ENCODE data around the gene RNF38. TPM values are rescaled to one million over a fixed set of nuclear protein-coding genes. Genes with fewer than 3 reads are reported as not detected.

Gene RNF38
- polyA plus RNA-seq, 1 of the 3 experiments (the other 2 are of a cell fraction), result 9.5 TPM

DNA sequence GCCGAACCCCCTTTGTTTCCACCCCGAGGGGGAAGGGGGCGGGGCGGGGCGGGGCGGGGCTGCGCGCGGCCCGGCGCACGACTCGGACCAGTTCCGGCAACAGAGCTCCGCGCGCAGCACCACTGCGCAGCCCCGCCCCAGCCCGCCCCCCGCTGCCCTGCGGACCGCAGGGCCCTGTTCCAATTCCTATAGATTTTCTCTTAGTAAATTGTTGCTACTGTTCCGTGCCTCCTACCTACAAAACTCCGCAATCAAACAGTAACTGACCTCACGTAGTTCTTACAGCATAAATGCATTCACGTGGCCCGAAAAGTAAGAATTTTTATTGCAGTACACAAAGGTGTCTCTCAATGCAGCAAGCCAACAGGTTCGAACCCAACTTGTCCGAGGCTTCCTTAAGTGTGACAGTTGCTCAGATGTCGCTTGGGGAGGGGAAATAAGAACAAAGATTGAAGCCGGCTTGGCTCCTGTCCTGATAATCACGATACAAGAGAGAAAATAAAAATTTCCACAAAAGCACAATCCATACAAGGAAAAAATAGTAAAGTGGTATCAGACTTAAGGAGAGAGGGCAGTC, 1.2 kb upstream of the RNF38 start:
- Histone ChIP-seq H3K4me3 (ENCODE audit: low read depth in 2 of 2, low read length in 1 of 2) (peak overlapping the region; percentile 77 to 84), H3K9ac (peak overlapping the region; percentile 89), H3K4me2 (peak overlapping the region; percentile 88), H3K36me3 (replicated peaks in 1 of 2; ENCODE audit: control insufficient read depth in 1 of 2, insufficient read depth in 2 of 2, low read length in 1 of 2) (peaks cover 2% of the 10 kb centered on the region in 2 experiments), H3K4me1 (ENCODE audit: control insufficient read depth in 1 of 2, insufficient read depth in 2 of 2, low read depth in 1 of 2, low read length in 1 of 2) (peaks cover 4 to 9% of the 10 kb centered on the region in 2 experiments; a peak in 2 of 4 replicates), H2AFZ (ENCODE audit: low read depth) (peak overlapping the region; percentile 99), H3K79me2 (ENCODE audit: insufficient read depth) (peaks cover 65% of the 10 kb centered on the region), H4K20me1 (ENCODE audit: insufficient read depth) (peaks cover 20% of the 10 kb centered on the region), H3K9me3 (no peaks in the 10 kb centered on the region), H3K27me3 (ENCODE audit: insufficient read depth) (no peaks in the 10 kb centered on the region), H3K27ac (ENCODE audit: low read depth in 2 of 2, low read length in 1 of 2) (peak overlapping the region; percentile 84 to 93), H3K9me2 (no peaks in the 10 kb centered on the region), H3F3A (replicated peaks; ENCODE audit: insufficient read depth) (peaks cover 10% of the 10 kb centered on the region)
- TF ChIP-seq, protein P1, sequence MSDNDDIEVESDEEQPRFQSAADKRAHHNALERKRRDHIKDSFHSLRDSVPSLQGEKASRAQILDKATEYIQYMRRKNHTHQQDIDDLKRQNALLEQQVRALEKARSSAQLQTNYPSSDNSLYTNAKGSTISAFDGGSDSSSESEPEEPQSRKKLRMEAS (IDR thresholded peaks at IDR 0.05; ENCODE audit: low read depth), result no peak
- TF ChIP-seq EZH2phosphoT487 (IDR thresholded peaks at IDR 0.05; ENCODE audit: borderline replicate concordance, low read depth) (no peak), NRF1 (IDR thresholded peaks at IDR 0.05; ENCODE audit: low read depth, low read length) (peak; percentile 74), FOXM1 (IDR thresholded peaks at IDR 0.05; ENCODE audit: low read depth) (no peak), SMC3 (IDR thresholded peaks at IDR 0.05; ENCODE audit: low read depth, low read length) (no peak), ELF1 (IDR thresholded peaks at IDR 0.05) (peak; percentile 92)
- ChIA-PET POLR2A (interaction anchor here (0.6 to 1.4 kb wide), 3 partner anchors 25 to 365 kb away, joined by 3 to 4 read pairs (median 4); no protein-coding TSS in a partner anchor), CTCF (interaction anchor here (2.0 to 3.5 kb wide), 2 partner anchors 49 to 147 kb away, joined by 4 to 14 read pairs; no protein-coding TSS in a partner anchor)
- peak; percentile 94 for DNase-seq
- WGBS (ENCODE audit: low lambda C conversion rate), result 3% methylated on average over 16 of the region's 33 CpGs

DNA sequence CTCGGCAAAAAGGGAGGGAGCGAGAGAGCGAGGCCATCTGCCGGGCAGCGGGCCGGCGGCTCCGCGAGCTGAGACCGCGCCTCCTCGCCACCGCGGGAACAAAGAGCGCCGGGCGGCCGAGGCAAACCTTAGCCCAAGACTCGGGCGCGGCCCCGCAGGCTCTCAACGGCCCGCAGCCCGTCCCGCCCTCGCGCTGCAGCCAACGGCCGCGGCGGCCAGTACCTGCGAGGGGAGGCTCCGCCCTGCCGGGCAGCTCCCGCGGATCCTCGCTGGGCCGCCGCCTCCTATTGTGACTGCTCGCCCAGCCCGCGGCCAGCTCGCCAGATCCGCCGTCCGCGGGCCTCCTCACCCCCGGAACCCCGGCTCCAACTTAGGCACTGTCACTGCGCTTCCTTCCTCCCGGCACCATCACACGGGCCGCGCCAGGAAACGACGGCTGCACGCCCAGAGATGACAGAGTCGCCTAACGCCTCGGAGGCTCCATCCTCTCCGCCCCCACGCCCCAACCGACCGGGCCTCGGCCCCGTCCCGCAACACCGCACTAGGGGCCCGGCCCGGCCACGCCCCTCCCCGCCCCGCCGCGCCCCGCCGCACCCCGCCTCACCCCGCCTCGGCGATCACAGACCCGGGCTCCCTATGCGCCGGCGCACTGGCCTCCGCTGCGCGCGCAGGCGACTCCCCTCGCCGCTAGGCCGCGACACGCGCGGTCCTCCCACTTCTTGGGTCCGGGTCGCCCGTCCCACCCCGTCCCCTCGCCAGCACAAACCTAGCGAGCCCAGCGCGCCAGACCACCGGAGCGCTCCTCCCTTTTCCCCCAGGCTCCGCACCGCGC, 479 bp upstream of the RNF38 start:
- Histone ChIP-seq H3K79me2 (ENCODE audit: insufficient read depth) (peaks cover 68% of the 10 kb centered on the region), H3K27ac (ENCODE audit: low read depth in 2 of 2, low read length in 1 of 2) (peak overlapping the region; percentile 84 to 93), H2AFZ (ENCODE audit: low read depth) (peak overlapping the region; percentile 68; the same call in 1 of the 2 replicates), H3F3A (replicated peaks; ENCODE audit: insufficient read depth) (peaks cover 10% of the 10 kb centered on the region), H3K4me1 (ENCODE audit: control insufficient read depth in 1 of 2, insufficient read depth in 2 of 2, low read depth in 1 of 2, low read length in 1 of 2) (peaks cover 4 to 9% of the 10 kb centered on the region in 2 experiments; a peak in 2 of 4 replicates), H3K36me3 (replicated peaks in 1 of 2; ENCODE audit: control insufficient read depth in 1 of 2, insufficient read depth in 2 of 2, low read length in 1 of 2) (peaks cover 7 to 9% of the 10 kb centered on the region in 2 experiments), H3K9ac (peak overlapping the region; percentile 89), H3K27me3 (ENCODE audit: insufficient read depth) (no peaks in the 10 kb centered on the region), H3K4me2 (peak overlapping the region; percentile 88), H3K9me2 (no peaks in the 10 kb centered on the region), H3K4me3 (ENCODE audit: low read depth in 2 of 2, low read length in 1 of 2) (peak overlapping the region; percentile 77 to 84), H3K9me3 (no peaks in the 10 kb centered on the region), H4K20me1 (ENCODE audit: insufficient read depth) (peaks cover 25% of the 10 kb centered on the region)
- CTCF ChIA-PET, result interaction anchor here (0.7 to 3.5 kb wide), 2 partner anchors 49 to 84 kb away, joined by 3 to 14 read pairs; no protein-coding TSS in a partner anchor
- WGBS (ENCODE audit: low lambda C conversion rate), result under 1% methylated on average over 29 of the region's 111 CpGs
- POLR2A ChIA-PET, result interaction anchor here (0.6 to 1.4 kb wide), 6 partner anchors 23 to 365 kb away, joined by 3 to 4 read pairs (median 4); partner anchors contain the start of gene GNE
- DNase-seq, result peak; percentile 99
- TF ChIP-seq, protein P2, sequence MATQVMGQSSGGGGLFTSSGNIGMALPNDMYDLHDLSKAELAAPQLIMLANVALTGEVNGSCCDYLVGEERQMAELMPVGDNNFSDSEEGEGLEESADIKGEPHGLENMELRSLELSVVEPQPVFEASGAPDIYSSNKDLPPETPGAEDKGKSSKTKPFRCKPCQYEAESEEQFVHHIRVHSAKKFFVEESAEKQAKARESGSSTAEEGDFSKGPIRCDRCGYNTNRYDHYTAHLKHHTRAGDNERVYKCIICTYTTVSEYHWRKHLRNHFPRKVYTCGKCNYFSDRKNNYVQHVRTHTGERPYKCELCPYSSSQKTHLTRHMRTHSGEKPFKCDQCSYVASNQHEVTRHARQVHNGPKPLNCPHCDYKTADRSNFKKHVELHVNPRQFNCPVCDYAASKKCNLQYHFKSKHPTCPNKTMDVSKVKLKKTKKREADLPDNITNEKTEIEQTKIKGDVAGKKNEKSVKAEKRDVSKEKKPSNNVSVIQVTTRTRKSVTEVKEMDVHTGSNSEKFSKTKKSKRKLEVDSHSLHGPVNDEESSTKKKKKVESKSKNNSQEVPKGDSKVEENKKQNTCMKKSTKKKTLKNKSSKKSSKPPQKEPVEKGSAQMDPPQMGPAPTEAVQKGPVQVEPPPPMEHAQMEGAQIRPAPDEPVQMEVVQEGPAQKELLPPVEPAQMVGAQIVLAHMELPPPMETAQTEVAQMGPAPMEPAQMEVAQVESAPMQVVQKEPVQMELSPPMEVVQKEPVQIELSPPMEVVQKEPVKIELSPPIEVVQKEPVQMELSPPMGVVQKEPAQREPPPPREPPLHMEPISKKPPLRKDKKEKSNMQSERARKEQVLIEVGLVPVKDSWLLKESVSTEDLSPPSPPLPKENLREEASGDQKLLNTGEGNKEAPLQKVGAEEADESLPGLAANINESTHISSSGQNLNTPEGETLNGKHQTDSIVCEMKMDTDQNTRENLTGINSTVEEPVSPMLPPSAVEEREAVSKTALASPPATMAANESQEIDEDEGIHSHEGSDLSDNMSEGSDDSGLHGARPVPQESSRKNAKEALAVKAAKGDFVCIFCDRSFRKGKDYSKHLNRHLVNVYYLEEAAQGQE (IDR thresholded peaks at IDR 0.05; ENCODE audit: low read depth, low read length), result 0 out of 2 replicates have a peak, but pooled peaks have one; percentile 23
- TF ChIP-seq, protein P3, sequence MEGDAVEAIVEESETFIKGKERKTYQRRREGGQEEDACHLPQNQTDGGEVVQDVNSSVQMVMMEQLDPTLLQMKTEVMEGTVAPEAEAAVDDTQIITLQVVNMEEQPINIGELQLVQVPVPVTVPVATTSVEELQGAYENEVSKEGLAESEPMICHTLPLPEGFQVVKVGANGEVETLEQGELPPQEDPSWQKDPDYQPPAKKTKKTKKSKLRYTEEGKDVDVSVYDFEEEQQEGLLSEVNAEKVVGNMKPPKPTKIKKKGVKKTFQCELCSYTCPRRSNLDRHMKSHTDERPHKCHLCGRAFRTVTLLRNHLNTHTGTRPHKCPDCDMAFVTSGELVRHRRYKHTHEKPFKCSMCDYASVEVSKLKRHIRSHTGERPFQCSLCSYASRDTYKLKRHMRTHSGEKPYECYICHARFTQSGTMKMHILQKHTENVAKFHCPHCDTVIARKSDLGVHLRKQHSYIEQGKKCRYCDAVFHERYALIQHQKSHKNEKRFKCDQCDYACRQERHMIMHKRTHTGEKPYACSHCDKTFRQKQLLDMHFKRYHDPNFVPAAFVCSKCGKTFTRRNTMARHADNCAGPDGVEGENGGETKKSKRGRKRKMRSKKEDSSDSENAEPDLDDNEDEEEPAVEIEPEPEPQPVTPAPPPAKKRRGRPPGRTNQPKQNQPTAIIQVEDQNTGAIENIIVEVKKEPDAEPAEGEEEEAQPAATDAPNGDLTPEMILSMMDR (IDR thresholded peaks at IDR 0.05), result no peak
- TF ChIP-seq TAF1 (IDR thresholded peaks at IDR 0.05; ENCODE audit: borderline replicate concordance, low read depth, low read length) (peak; percentile 5; the same call in 1 of the 2 replicates), RXRA (IDR thresholded peaks at IDR 0.05; ENCODE audit: borderline replicate concordance, low read depth) (no peak), NRF1 (IDR thresholded peaks at IDR 0.05; ENCODE audit: low read depth, low read length) (peak; percentile 70), TEAD4 (IDR thresholded peaks at IDR 0.05; ENCODE audit: borderline replicate concordance, insufficient read depth) (no peak; the same call in 1 of the 2 replicates), MEF2A (IDR thresholded peaks at IDR 0.05; ENCODE audit: borderline replicate concordance, low read depth) (no peak), GABPA (IDR thresholded peaks at IDR 0.05; ENCODE audit: low read depth) (peak; percentile 33; the same call in 1 of the 2 replicates), POLR2AphosphoS5 (IDR thresholded peaks at IDR 0.05; ENCODE audit: low read depth, low read length) (peak; percentile 80)
- TF ChIP-seq, protein P4, sequence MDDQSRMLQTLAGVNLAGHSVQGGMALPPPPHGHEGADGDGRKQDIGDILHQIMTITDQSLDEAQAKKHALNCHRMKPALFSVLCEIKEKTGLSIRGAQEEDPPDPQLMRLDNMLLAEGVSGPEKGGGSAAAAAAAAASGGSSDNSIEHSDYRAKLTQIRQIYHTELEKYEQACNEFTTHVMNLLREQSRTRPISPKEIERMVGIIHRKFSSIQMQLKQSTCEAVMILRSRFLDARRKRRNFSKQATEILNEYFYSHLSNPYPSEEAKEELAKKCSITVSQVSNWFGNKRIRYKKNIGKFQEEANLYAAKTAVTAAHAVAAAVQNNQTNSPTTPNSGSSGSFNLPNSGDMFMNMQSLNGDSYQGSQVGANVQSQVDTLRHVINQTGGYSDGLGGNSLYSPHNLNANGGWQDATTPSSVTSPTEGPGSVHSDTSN (IDR thresholded peaks at IDR 0.05), result no peak
